Gastrocnemius medialis (tissue), 4 donors: ENCODE results near the gene UNK.

Experiments used
- CTCF ChIP-seq, 5 experiments: fragments of 450-650 bp in 3 of 5; fragments of 200-600 bp in 2 of 5; sonication (generic) in 2 of 5; IDR thresholded peaks in 4 of 5; conservative IDR thresholded peaks in 1 of 5; 1 replicate in 4 of 5; 2 replicates in 1 of 5; pipeline ENCODE4 v1.5.1; 2016 to 2019; ENCODE audit warnings: antibody characterized with exemption in 5 of 5, mild to moderate bottlenecking in 3 of 5, moderate library complexity in 3 of 5
- POLR2A ChIP-seq, 2 donors: fragments of 450-650 bp; IDR thresholded peaks; one replicate each; pipeline ENCODE4 v1.6.1; 2017; ENCODE audit warnings: antibody characterized with exemption in 2 of 2, mild to moderate bottlenecking in 2 of 2, moderate library complexity in 2 of 2

DNA sequence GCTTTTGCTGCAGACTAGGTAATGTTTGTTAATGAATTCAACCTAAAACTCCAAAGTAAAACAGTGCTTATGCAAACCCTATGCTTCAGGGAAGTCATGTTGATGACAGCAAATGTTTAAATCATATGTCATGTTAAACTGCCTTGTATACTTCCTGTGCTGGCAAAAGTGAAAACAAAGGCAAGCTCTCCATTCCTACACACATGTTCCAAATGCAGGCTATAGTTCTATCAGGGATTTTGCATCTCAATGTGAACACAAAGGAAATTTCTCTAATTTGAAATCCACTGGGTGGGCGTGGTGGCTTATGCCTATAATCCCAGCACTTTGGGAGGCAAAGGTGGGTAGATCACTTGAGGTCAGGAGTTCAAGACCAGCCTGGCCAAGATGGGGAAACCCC is 19.3 kb downstream of the UNK start:
- TF ChIP-seq CTCF (IDR thresholded peaks at IDR 0.05 in 4 of 5, conservative IDR thresholded peaks at IDR 0.05 in 1 of 5) (no peak), POLR2A (IDR thresholded peaks at IDR 0.05) (no peak)
